ENCODE results near the gene CDK15. TPM values are rescaled to one million over a fixed set of nuclear protein-coding genes. Genes with fewer than 3 reads are reported as not detected.

CDK15 gene
- total and polyA plus RNA-seq, 5 donors from 2014 or later, result not detected

Other genes starting within 250 kb of the CDK15 start
- 6.5 TPM for gene TMEM237, start 163.0 kb upstream of the CDK15 start, total RNA-seq
- gene TMEM237, start 163.0 kb upstream of the CDK15 start, polyA plus RNA-seq, result 1 to 10 TPM; 2.4 to 5.5 (median 4.0) TPM
- gene MPP4, start 107.9 kb upstream of the CDK15 start, total RNA-seq, result not detected
- gene MPP4, start 107.9 kb upstream of the CDK15 start, polyA plus RNA-seq, result not detected
- gene ALS2, start 25.6 kb upstream of the CDK15 start, total RNA-seq, result 9.9 TPM
- 1 to 10 TPM; 3.4 to 4.6 (median 4.2) TPM for gene ALS2, start 25.6 kb upstream of the CDK15 start, polyA plus RNA-seq
- gene FZD7, start 227.3 kb downstream of the CDK15 start, total RNA-seq, result 0.42 TPM
- under 1 TPM in 1 of 4 donors, not detected in 3; 0.09 TPM for gene FZD7, start 227.3 kb downstream of the CDK15 start, polyA plus RNA-seq